ENCODE measurements around the gene GRM7. TPM values are rescaled to one million over a fixed set of nuclear protein-coding genes. Genes with fewer than 3 reads are reported as not detected.

GRM7 gene
- total and polyA plus RNA-seq, 2 of the 4 experiments (the other 2 are of a cell fraction): not detected

DNA sequence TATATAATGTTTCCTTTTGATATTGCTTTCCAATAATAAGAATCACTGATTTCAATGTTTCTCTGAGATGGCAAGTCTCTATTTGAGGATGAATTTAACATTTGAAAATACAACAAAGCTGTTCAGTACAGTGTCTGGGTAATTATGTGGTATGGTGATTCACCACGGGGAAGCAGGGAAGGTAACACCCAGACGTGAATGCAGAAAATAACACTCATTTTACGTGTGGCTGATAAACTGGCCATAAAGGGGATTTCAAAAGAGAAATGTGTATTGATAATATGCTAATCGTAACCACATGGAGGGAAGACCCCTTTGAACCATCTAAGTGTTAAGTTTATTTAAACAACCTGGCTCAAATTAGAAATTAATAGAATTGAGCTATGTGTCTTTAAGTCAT is 344.6 kb downstream of the GRM7 start:
- in situ Hi-C loops (cut with MboI; ENCODE audit: low sequenced_read_pairs): no loop called here

More for the DNA sequence above, 344.6 kb downstream of the GRM7 start:
- no peak overlapping the region for H4K8ac ChIP-seq (ENCODE audit: low read depth in 2 of 2, low read length in 2 of 2)
- no peak overlapping the region for H3K56ac ChIP-seq (ENCODE audit: extremely low read depth, insufficient read depth, low read length)
- POLR2A ChIA-PET (ENCODE audit: unreplicated experiment): no interaction called here
- no peaks in the 10 kb centered on the region for H3K36me3 ChIP-seq (ENCODE audit: control insufficient read depth, insufficient read depth, low read length)
- no peak overlapping the region for H3K9ac ChIP-seq (ENCODE audit: low read depth, low read length)
- no peak overlapping the region for H2AK9ac ChIP-seq (replicated peaks; ENCODE audit: low read depth, low read length, poor library complexity)
- H3K14ac ChIP-seq (replicated peaks; ENCODE audit: low read depth, low read length): no peak overlapping the region
- no peak overlapping the region for H3K27ac ChIP-seq (ENCODE audit: insufficient read depth, low read length)
- dilution Hi-C loops (cut with HindIII; ENCODE audit: low sequenced_read_pairs, unreplicated experiment) (no loop called here), intact Hi-C loops (cut with micrococcal nuclease) (no loop called here)
- no peak overlapping the region for H3K4ac ChIP-seq (ENCODE audit: low read depth, low read length)
- no peak overlapping the region for H2AK5ac ChIP-seq (ENCODE audit: low read depth, low read length)
- no TSS peak for BruUV-seq (replicated peaks)
- no peak overlapping the region for H3K4me3 ChIP-seq (ENCODE audit: insufficient read depth, low read depth, low read length)
- H3K4me2 ChIP-seq (ENCODE audit: low read depth, low read length): no peak overlapping the region
- no peak overlapping the region for H2BK20ac ChIP-seq (ENCODE audit: low read depth, low read length)
- no peak overlapping the region for H4K91ac ChIP-seq (ENCODE audit: insufficient read depth, low read depth, low read length)
- H3K9me1 ChIP-seq (ENCODE audit: insufficient read depth, low read length): no peaks in the 10 kb centered on the region
- H2BK15ac ChIP-seq (ENCODE audit: low read depth, low read length): no peak overlapping the region
- ATAC-seq (ENCODE audit: low read depth) (no peak), DNase-seq (no peak)
- no peaks in the 10 kb centered on the region for H3K79me1 ChIP-seq (ENCODE audit: low read depth in 1 of 2, low read length in 2 of 2)
- CTCF ChIA-PET: no interaction called here
- no peak overlapping the region for H2AFZ ChIP-seq (replicated peaks; ENCODE audit: low read length, poor library complexity)
- no peaks in the 10 kb centered on the region for H4K20me1 ChIP-seq (ENCODE audit: insufficient read depth, low read length)
- H4K5ac ChIP-seq (ENCODE audit: low read depth, low read length): no peak overlapping the region
- no peaks in the 10 kb centered on the region for H3K27me3 ChIP-seq (ENCODE audit: control insufficient read depth, insufficient read depth, low read length)
- TF ChIP-seq CHD1 (IDR thresholded peaks at IDR 0.05; ENCODE audit: low read depth, low read length) (no peak), CEBPB (IDR thresholded peaks at IDR 0.05; ENCODE audit: low read depth, low read length) (no peak), RAD21 (IDR thresholded peaks at IDR 0.05; ENCODE audit: low read length) (no peak)
- H3K9me3 ChIP-seq (ENCODE audit: control insufficient read depth, insufficient read depth, low read length): peaks cover 5% of the 10 kb centered on the region; the same call in 1 of the 2 replicates
- H3K23ac ChIP-seq (ENCODE audit: low read depth, low read length): no peak overlapping the region
- H3K18ac ChIP-seq (ENCODE audit: low read depth, low read length): no peak overlapping the region
- no CpG with 5 or more reads among the region's 4 CpGs for WGBS, 2 experiments (ENCODE audit: extremely low coverage in 2 of 2, insufficient read length in 1 of 2)
- no peaks in the 10 kb centered on the region for H3K4me1 ChIP-seq (ENCODE audit: control insufficient read depth, insufficient read depth, low read length)
- no peak overlapping the region for H2BK5ac ChIP-seq (ENCODE audit: low read depth, low read length, poor library complexity, severe bottlenecking)
- no peak overlapping the region for H2BK120ac ChIP-seq (ENCODE audit: low read depth, low read length)

All from IMR-90 (cell line).